Colonic mucosa (tissue), 4 donors: ENCODE results near the gene MFSD2A. TPM values are rescaled to one million over a fixed set of nuclear protein-coding genes. Genes with fewer than 3 reads are reported as not detected.
"Not testable (repeated sequence)": the region's sequence is repeated elsewhere in the genome, so short reads cannot be mapped to it uniquely, and the experiment has no call there.

Experiments used
- DNase-seq: peaks from one replicate; pipeline ENCODE4 v3.0.0-alpha.2; 2020
- H3K27ac ChIP-seq: fragments of 200-600 bp; one replicate; pipeline ENCODE4 v1.8.0; 2021
- H3K27me3 ChIP-seq: fragments of 200-600 bp; one replicate; pipeline ENCODE4 v1.8.0; 2021
- H3K36me3 ChIP-seq: fragments of 200-600 bp; one replicate; pipeline ENCODE4 v1.8.0; 2021
- H3K4me1 ChIP-seq: fragments of 200-600 bp; one replicate; pipeline ENCODE4 v1.8.0; 2021; ENCODE audit warnings: mild to moderate bottlenecking
- H3K4me3 ChIP-seq: fragments of 200-600 bp; one replicate; pipeline ENCODE4 v1.8.0; 2021
- H3K9ac ChIP-seq, 2 donors: one replicate each; pipeline ENCODE4 v1.7.0; 2013; ENCODE audit warnings: control low read depth in 2 of 2, low read depth in 2 of 2, low read length in 2 of 2
- H3K9me3 ChIP-seq: fragments of 200-600 bp; one replicate; pipeline ENCODE4 v1.8.0; 2021
- CTCF ChIP-seq: fragments of 200-600 bp; IDR thresholded peaks from one replicate; pipeline ENCODE4 v1.8.0; 2022; ENCODE audit warnings: antibody characterized with exemption, mild to moderate bottlenecking
- intact Hi-C: fragments of 100-400 bp; cut with DNase I; formaldehyde crosslinking; loops from one replicate; pipeline ENCODE4 v1.14.1; 2022
- total RNA-seq, 2 donors: library from RNA; stranded (reverse); fragmentation: NEBNext Ultra II Directional in 1 of 2; extraction: Animal tissue kit (Norgen Biotek cat#: 25700) in 1 of 2; gene quantifications; one replicate each; pipeline ENCODE4 v1.2.1, GENCODE V29; 2021
- donor health status: healthy.
- donor health status: DM: no; HTN: no; CAD: no.
- donor health status: DM: no; HTN: no; CAD: no.

Gene MFSD2A
- total RNA-seq, 2 donors from 2014 or later = 15.6 to 27.2 TPM

GRCh38 chr1:40001456-40001855 lies 46.5 kb downstream of the MFSD2A start:
- H3K9me3 ChIP-seq = no peaks in the 10 kb centered on the region
- no peaks in the 10 kb centered on the region for H3K27me3 ChIP-seq
- H3K4me3 ChIP-seq = no peak overlapping the region
- H3K36me3 ChIP-seq = no peaks in the 10 kb centered on the region
- H3K4me1 ChIP-seq = no peaks in the 10 kb centered on the region
- no peak for TF ChIP-seq CTCF
- DNase-seq = no peak
- H3K9ac ChIP-seq = no peak overlapping the region
- intact Hi-C loops = no loop called here
- H3K27ac ChIP-seq = no peak overlapping the region

- H3K4me1 ChIP-seq = no peaks in the 10 kb centered on the region
- H3K4me3 ChIP-seq = no peak overlapping the region
- no peak overlapping the region for H3K27ac ChIP-seq
- TF ChIP-seq CTCF = no peak
- H3K9ac ChIP-seq = no peak overlapping the region
- no peaks in the 10 kb centered on the region for H3K27me3 ChIP-seq
- H3K9me3 ChIP-seq = no peaks in the 10 kb centered on the region
- no peak for DNase-seq
- intact Hi-C loops = no loop called here
- no peaks in the 10 kb centered on the region for H3K36me3 ChIP-seq
Observed at GRCh38 chr1:40003156-40004093, 48.5 kb downstream of the MFSD2A start.

GRCh38 chr1:40004857-40005256 lies 49.9 kb downstream of the MFSD2A start:
- Histone ChIP-seq H3K9ac (no peak overlapping the region), H3K4me1 (no peaks in the 10 kb centered on the region), H3K4me3 (no peak overlapping the region), H3K27ac (no peak overlapping the region), H3K27me3 (no peaks in the 10 kb centered on the region), H3K9me3 (no peaks in the 10 kb centered on the region), H3K36me3 (no peaks in the 10 kb centered on the region)
- intact Hi-C loops = no loop called here
- TF ChIP-seq CTCF = no peak
- no peak for DNase-seq

- H3K4me3 ChIP-seq, DNase-seq, H3K36me3 ChIP-seq, H3K9ac ChIP-seq, intact Hi-C loops, H3K27ac ChIP-seq, H3K9me3 ChIP-seq, H3K27me3 ChIP-seq, H3K4me1 ChIP-seq: not testable (repeated sequence)
Observed at GRCh38 chr1:40007481-40008034, 52.6 kb downstream of the MFSD2A start.

- no peak for TF ChIP-seq CTCF
- intact Hi-C loops = no loop called here
- no peaks in the 10 kb centered on the region for H3K4me1 ChIP-seq
- no peak overlapping the region for H3K27ac ChIP-seq
- H3K9me3 ChIP-seq = no peaks in the 10 kb centered on the region
- H3K9ac ChIP-seq = no peak overlapping the region
- DNase-seq = no peak
- H3K27me3 ChIP-seq = no peaks in the 10 kb centered on the region
- no peak overlapping the region for H3K4me3 ChIP-seq
- no peaks in the 10 kb centered on the region for H3K36me3 ChIP-seq
Observed at GRCh38 chr1:40011198-40011597, 56.3 kb downstream of the MFSD2A start.

GRCh38 chr1:40014253-40014706 lies 59.3 kb downstream of the MFSD2A start:
- intact Hi-C loops = no loop called here
- no peaks in the 10 kb centered on the region for H3K9me3 ChIP-seq
- H3K9ac ChIP-seq = no peak overlapping the region
- no peak for TF ChIP-seq CTCF
- DNase-seq = no peak
- H3K27me3 ChIP-seq = no peaks in the 10 kb centered on the region
- no peak overlapping the region for H3K4me3 ChIP-seq
- no peaks in the 10 kb centered on the region for H3K4me1 ChIP-seq
- no peak overlapping the region for H3K27ac ChIP-seq
- no peaks in the 10 kb centered on the region for H3K36me3 ChIP-seq
